ENCODE data around the gene IGLL1. TPM values are rescaled to one million over a fixed set of nuclear protein-coding genes. Genes with fewer than 3 reads are reported as not detected.

IGLL1 gene
- total and polyA plus RNA-seq, 2 experiments from 2014 or later = not detected

- TF ChIP-seq ZNF462 (CRISPR knock-in tag; IDR thresholded peaks at IDR 0.05) (no peak), EZH2phosphoT487 (IDR thresholded peaks at IDR 0.05; ENCODE audit: unreplicated experiment) (no peak), NANOG (IDR thresholded peaks at IDR 0.05; ENCODE audit: borderline replicate concordance) (no peak), ZNF331 (CRISPR knock-in tag; IDR thresholded peaks at IDR 0.05; ENCODE audit: low read depth) (no peak), CTCF (conservative IDR thresholded peaks at IDR 0.05; ENCODE audit: low read depth in 2 of 2) (no peak), ZNF114 (CRISPR knock-in tag; IDR thresholded peaks at IDR 0.05) (no peak), JUNB (IDR thresholded peaks at IDR 0.05; ENCODE audit: unreplicated experiment) (no peak), STAT1 (IDR thresholded peaks at IDR 0.05; ENCODE audit: unreplicated experiment) (no peak), ETS1 (IDR thresholded peaks at IDR 0.05) (no peak)
These were observed 25.0 kb upstream of the IGLL1 start (continued) for GRCh38 chr22:23604939-23605712.

Measured in GM23338 (cell line).